Activated B cell treated with CpG ODN at 0.5 μM for 24 hours (primary cell): Measurements from ENCODE around the gene SGPL1. TPM values are rescaled to one million over a fixed set of nuclear protein-coding genes. Genes with fewer than 3 reads are reported as not detected.

Experiments used
- ATAC-seq: fragments of 200-7000 bp; cut with Tn5 transposase; one replicate; pipeline ENCODE4 v1.10.0; 2021; ENCODE audit warnings: low read depth, mild to moderate bottlenecking, moderate library complexity
- CTCF ChIA-PET: fragments of 350-600 bp; sonication (Branson Sonifier 250); formaldehyde crosslinking; loops from one replicate; lab custom pipeline; 2021; ENCODE audit warnings: antibody characterized with exemption; lab: Charles Lee
- POLR2A ChIA-PET: fragments of 350-600 bp; sonication (Branson Sonifier 250); formaldehyde crosslinking; loops from one replicate; lab custom pipeline; 2021; ENCODE audit warnings: antibody characterized with exemption; lab: Charles Lee
- DNase-seq: peaks from one replicate; pipeline ENCODE4 v3.0.0; 2022
- H3K27ac Mint-ChIP-seq: one replicate; pipeline ENCODE4 v1.8.0; 2020; ENCODE audit warnings: mixed read lengths
- H3K27me3 Mint-ChIP-seq: one replicate; pipeline ENCODE4 v1.8.0; 2021; ENCODE audit warnings: mixed read lengths
- H3K36me3 Mint-ChIP-seq: one replicate; pipeline ENCODE4 v1.8.0; 2021; ENCODE audit warnings: low read depth, mixed read lengths
- H3K4me1 Mint-ChIP-seq: one replicate; pipeline ENCODE4 v1.8.0; 2021; ENCODE audit warnings: mixed read lengths
- H3K4me3 Mint-ChIP-seq: one replicate; pipeline ENCODE4 v1.8.0; 2020; ENCODE audit warnings: mild to moderate bottlenecking, mixed read lengths
- H3K9me3 Mint-ChIP-seq: one replicate; pipeline ENCODE4 v1.8.0; 2020; ENCODE audit warnings: mixed read lengths
- CTCF ChIP-seq: fragments of 200-600 bp; IDR thresholded peaks from one replicate; pipeline ENCODE4 v1.8.0; 2022; ENCODE audit warnings: antibody characterized with exemption, mild to moderate bottlenecking
- intact Hi-C: fragments of 100-400 bp; cut with micrococcal nuclease; formaldehyde crosslinking; loops from one replicate; pipeline ENCODE4 v1.15.1; 2024
- total RNA-seq: library from RNA; stranded (reverse); gene quantifications from 2 replicates; pipeline ENCODE4 v1.2.3, GENCODE V29; 2022

The SGPL1 gene
- total RNA-seq, 1 donor from 2014 or later: 36.3 TPM

- Mint-ChIP-seq H3K4me1 (no peaks in the 10 kb centered on the region), H3K36me3 (no peaks in the 10 kb centered on the region), H3K4me3 (no peak overlapping the region), H3K27ac (no peak overlapping the region), H3K9me3 (no peaks in the 10 kb centered on the region), H3K27me3 (no peaks in the 10 kb centered on the region)
- ATAC-seq (no peak), DNase-seq (no peak)
- ChIA-PET POLR2A (no interaction called here), CTCF (no interaction called here)
- intact Hi-C loops: no loop called here
- no peak for TF ChIP-seq CTCF
These were observed 37.4 kb upstream of the SGPL1 start for GRCh38 chr10:70778267-70778924.

DNA sequence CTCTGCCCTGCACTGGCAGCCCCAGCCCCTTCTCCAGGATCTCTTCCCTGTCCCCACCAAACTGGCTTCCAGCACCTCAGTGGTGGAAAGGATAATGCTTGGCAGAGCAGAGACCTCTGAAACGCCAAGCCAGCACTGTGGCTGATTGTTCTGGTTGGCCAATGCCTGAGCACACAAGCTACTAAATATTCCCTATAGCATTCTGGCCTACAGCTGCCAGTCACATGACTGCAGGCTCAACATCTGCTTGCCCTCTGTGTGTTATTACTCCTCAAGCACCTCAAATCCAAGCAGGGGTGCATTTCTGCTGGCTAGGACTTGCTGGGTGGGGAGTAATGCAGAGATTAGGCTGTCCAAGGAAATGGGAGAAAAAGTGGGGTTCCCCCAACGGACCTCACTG, 36.7 kb upstream of the SGPL1 start:
- POLR2A ChIA-PET: no interaction called here
- CTCF ChIA-PET: no interaction called here

DNA sequence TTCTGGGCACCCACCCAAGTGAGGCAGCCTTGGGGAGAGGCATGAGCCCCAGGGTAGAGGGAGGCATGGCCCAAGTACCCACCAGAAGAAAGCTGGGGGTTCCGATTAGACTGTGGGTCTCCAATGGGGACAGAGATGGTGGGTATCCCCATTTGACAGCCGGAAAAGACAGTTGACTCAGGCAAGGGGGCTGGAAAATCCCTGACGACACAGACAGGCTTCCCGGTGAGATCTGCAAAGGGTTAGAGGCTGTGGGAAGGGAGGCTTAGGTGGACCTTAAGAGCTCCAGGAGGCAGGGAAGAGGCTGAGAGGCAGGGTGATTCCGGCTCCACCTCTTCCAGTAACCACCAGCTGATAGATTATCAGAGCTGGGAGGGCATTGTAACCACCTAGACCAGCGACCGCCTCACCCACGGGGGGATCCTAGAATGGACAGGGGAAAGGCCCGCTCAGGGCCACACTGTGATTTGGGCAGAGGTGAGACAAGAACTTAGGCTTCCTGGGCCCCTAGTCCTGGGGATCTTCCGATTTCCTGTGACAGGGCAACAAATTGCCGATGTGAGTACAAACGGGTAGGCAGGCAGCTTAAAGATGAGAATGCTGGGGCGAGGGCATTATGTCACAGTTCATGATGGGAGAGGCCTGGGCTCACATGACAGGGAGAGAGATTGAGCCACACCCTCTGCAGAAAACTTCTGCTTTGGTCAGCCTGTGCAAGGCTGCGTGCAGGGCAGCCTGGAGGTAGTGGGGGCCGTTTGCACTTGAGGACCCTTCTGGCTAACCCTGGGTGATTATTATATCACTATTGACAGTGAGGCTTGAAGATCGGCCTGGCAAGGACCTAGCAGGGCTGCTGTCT, 36.0 kb upstream of the SGPL1 start:
- no peak overlapping the region for H3K27ac Mint-ChIP-seq
- peaks cover 2% of the 10 kb centered on the region for H3K27me3 Mint-ChIP-seq
- no peak for TF ChIP-seq CTCF
- no peaks in the 10 kb centered on the region for H3K36me3 Mint-ChIP-seq
- DNase-seq: no peak
- intact Hi-C loops: no loop called here
- CTCF ChIA-PET: no interaction called here
- H3K4me1 Mint-ChIP-seq: no peaks in the 10 kb centered on the region
- no peak for ATAC-seq
- POLR2A ChIA-PET: no interaction called here
- H3K4me3 Mint-ChIP-seq: no peak overlapping the region
- H3K9me3 Mint-ChIP-seq: no peaks in the 10 kb centered on the region

More for the DNA sequence above, 36.7 kb upstream of the SGPL1 start:
- Mint-ChIP-seq H3K4me1 (no peaks in the 10 kb centered on the region), H3K27ac (no peak overlapping the region), H3K9me3 (no peaks in the 10 kb centered on the region), H3K27me3 (peaks cover 2% of the 10 kb centered on the region), H3K4me3 (no peak overlapping the region), H3K36me3 (no peaks in the 10 kb centered on the region)
- ATAC-seq: no peak
- intact Hi-C loops: no loop called here
- no peak for TF ChIP-seq CTCF
- no peak for DNase-seq

DNA sequence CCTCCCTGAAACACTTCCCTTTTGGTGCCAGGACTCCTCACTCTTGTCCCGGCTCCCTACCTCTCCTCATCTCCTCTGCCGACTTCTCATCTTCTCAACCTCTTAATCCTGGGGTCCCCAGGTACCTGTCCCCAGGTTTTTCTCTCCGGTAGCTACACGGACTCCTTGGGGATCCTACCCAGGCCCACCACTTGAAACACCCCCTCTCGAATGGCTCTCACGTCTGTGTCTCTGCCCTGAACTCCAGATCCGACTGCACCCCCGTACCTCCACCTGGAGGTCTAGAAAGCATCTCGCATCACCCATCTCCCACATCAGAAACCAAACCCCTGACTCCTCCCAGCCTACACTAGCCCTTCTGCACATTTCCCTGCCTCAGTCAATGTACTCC, 35.4 kb upstream of the SGPL1 start:
- Mint-ChIP-seq H3K9me3 (no peaks in the 10 kb centered on the region), H3K27ac (no peak overlapping the region), H3K4me1 (no peaks in the 10 kb centered on the region), H3K36me3 (no peaks in the 10 kb centered on the region), H3K4me3 (no peak overlapping the region), H3K27me3 (peaks cover 2% of the 10 kb centered on the region)
- POLR2A ChIA-PET: no interaction called here
- no peak for TF ChIP-seq CTCF
- ATAC-seq (no peak), DNase-seq (no peak)
- CTCF ChIA-PET: no interaction called here
- intact Hi-C loops: no loop called here

GRCh38 chr10:70780772-70781171, 35.0 kb upstream of the SGPL1 start:
- Mint-ChIP-seq H3K27me3 (peaks cover 2% of the 10 kb centered on the region), H3K27ac (no peak overlapping the region), H3K36me3 (no peaks in the 10 kb centered on the region), H3K4me3 (no peak overlapping the region), H3K9me3 (no peaks in the 10 kb centered on the region), H3K4me1 (no peaks in the 10 kb centered on the region)
- intact Hi-C loops: no loop called here
- no peak for TF ChIP-seq CTCF
- DNase-seq (no peak), ATAC-seq (no peak)
- ChIA-PET CTCF (no interaction called here), POLR2A (no interaction called here)
